Effector CD8-positive, alpha-beta T cell (primary cell): Measurements from ENCODE around the gene BRIP1.
"Not testable (repeated sequence)": the region's sequence is repeated elsewhere in the genome, so short reads cannot be mapped to it uniquely, and the experiment has no call there.

Experiments
- DNase-seq: peaks from one replicate; lab custom pipeline; 2025; lab: John Stamatoyannopoulos, UW

The BRIP1 gene

GRCh38 chr17:61727798-61728197 is 135.5 kb downstream of the BRIP1 start:
- not testable (repeated sequence) for DNase-seq

GRCh38 chr17:61726977-61727376 is 136.4 kb downstream of the BRIP1 start:
- DNase-seq, result no peak

GRCh38 chr17:61724777-61725176 is 138.6 kb downstream of the BRIP1 start:
- no peak for DNase-seq

GRCh38 chr17:61723914-61724313 is 139.4 kb downstream of the BRIP1 start:
- DNase-seq, result no peak

DNA sequence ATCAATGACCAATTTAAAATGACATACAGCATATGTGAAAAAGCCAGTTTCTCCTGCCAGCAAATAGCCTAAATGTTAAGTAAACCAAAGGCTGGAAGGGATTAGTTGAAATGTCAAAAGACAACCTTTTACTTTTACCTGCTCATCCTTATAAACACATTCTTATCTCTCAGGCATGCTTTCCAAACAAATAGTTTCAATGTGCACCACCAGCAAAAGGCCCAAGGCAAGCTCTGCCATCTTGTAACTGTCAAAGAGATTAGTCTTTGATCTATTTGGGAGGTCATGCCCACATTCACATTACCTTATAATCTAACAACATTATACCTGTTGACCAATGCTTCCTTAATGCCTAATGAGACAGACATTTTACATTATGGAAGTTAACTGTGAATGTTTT is 140.1 kb downstream of the BRIP1 start:
- no peak for DNase-seq

DNA sequence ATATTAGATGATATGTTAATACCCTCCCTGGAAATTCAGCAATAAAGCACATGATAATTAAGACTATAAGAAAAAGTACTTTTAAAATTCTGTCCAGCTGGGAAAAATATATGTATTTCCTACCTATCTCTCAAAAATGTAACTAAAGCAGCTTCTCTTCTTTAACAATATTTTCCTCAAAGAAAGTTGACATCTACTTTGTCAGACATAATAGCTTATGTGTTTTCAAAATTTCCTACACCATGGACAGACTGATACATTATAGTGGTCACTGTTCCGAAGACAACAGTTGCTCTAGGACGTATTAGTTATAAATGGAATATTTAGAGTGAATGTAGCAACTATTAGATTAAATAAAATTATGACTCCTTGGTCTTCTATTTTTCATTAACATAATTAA is 140.9 kb downstream of the BRIP1 start:
- no peak for DNase-seq

GRCh38 chr17:61720016-61720795 is 143.1 kb downstream of the BRIP1 start:
- DNase-seq, result no peak

DNA sequence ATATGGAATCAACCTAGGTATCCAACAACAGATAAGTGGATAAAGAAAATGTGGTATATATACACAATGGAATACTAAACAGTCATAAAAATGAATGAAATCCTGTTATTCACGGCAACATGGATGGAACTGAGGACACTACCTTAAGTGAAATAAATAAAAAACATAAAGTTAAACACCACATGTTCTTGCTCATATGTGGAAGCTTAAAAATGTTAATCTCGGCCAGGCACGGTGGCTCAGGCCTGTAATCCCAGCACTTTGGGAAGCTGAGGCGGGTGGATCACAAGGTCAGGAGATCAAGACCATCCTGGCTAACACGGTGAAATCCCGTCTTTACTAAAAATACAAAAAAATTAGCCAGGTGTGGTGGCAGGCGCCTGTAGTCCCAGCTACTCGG is 144.1 kb downstream of the BRIP1 start:
- not testable (repeated sequence) for DNase-seq

GRCh38 chr17:61718022-61718421 is 145.3 kb downstream of the BRIP1 start:
- DNase-seq, result no peak

- no peak for DNase-seq
Measured at GRCh38 chr17:61717352-61717751, 146.0 kb downstream of the BRIP1 start.

DNA sequence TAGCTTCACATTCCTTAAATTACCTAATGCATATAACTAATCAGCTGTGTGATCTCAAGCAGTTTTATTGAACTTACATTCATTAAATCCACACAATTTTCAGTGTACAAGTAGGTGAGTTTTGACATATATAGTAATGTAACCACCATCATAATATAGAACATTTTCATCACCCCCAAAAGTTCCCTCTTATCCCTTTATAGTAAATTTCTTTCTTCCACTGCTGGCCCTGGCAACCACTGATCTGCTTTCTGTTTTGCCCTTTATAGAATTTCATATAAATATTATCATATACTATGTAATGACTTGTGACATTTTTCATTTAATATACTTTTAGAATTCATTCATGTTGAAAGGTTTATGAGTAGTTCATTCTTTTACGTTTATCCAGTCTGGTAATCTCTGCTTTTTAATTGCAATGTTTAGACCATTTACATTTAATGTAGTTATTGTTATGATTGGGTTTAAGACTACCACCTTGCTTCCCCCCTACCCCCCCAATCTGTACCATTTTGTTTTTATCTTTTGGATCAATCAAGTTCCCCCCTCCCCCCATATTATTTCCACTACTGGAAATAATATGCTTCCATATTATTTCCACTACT is 147.0 kb downstream of the BRIP1 start:
- no peak for DNase-seq

GRCh38 chr17:61715348-61715747 is 148.0 kb downstream of the BRIP1 start:
- no peak for DNase-seq

- DNase-seq, result no peak
Measured at GRCh38 chr17:61714300-61714699, 149.0 kb downstream of the BRIP1 start.

- no peak for DNase-seq
Measured at GRCh38 chr17:61713035-61713434, 150.3 kb downstream of the BRIP1 start.

DNA sequence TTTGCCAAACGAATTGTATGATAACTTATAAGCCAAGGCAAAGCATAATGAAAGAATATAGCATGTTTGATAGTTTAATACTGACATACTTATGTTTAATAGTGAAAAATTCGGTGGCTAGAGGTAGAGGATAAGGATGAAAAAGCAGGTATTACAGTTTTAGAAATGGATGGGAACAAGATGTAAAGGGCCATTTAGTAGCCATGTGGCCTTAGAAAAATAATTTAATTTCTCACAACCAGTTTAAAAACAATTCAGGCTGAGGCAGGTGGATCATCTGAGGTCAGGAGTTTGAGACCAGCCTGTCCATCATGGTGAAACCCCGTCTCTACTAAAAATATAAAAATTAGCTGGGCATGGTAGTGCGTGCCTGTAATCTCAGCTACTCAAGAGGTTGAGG is 152.8 kb downstream of the BRIP1 start:
- DNase-seq, result no peak

GRCh38 chr17:61709567-61709966 is 153.8 kb downstream of the BRIP1 start:
- no peak for DNase-seq

- DNase-seq, result no peak
Measured at GRCh38 chr17:61704935-61705449, 158.3 kb downstream of the BRIP1 start.

DNA sequence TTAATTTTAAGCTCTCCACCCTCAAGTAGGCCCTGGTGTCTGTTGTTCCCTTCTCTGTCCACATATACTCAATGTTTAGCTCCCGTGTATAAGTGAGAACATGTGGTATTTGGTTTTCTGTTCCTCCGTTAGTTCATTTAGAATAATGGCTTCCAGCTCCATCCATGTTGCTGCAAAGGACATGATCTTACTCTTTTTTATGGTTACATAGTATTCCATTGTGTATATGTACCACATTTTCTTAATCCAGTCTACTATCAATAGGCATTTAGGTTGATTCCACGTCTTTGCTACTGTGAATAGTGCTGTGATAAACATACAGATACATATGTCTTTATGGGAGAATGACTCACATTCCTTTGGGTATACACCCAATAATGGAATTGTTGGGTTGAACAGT is 160.9 kb downstream of the BRIP1 start:
- no peak for DNase-seq

DNA sequence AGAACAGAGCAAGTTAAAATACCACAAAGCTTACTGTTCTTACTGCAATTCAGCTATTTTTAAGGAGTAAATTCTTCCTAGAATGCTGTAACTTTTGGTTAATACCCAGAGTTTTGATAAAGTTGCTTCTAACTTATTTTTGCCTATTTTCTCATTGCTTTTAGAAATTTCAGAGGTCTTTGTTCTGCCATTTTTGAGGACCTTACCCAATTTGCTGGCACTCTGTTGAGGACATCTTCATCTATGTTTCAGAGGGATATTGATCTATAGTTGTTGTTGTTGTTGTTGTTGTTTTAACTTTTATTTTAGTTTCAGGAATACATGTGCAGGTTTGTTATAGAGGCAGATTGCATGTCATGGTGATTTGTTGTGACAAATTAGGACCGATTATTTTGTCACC is 161.3 kb downstream of the BRIP1 start:
- DNase-seq, result no peak

- no peak for DNase-seq
Measured at GRCh38 chr17:61701334-61701733, 162.0 kb downstream of the BRIP1 start.

- no peak for DNase-seq
Measured at GRCh38 chr17:61700252-61700651, 163.1 kb downstream of the BRIP1 start.

GRCh38 chr17:61699694-61700093 is 163.6 kb downstream of the BRIP1 start:
- DNase-seq, result no peak

- no peak for DNase-seq
Measured at GRCh38 chr17:61699032-61699431, 164.3 kb downstream of the BRIP1 start.

- no peak for DNase-seq
Measured at GRCh38 chr17:61698244-61698643, 165.1 kb downstream of the BRIP1 start.
